H1 (cell line): ENCODE results near the gene SLC41A2. TPM values are rescaled to one million over a fixed set of nuclear protein-coding genes. Genes with fewer than 3 reads are reported as not detected.

ENCODE experiments used
- CTCF ChIA-PET: fragments of 300-600 bp; sonication (Branson Sonifier 250); formaldehyde crosslinking; loops from one replicate; lab custom pipeline; 2021; ENCODE audit not compliant: partially characterized antibody; lab: Charles Lee
- POLR2A ChIA-PET: fragments of 300-600 bp; sonication (Branson Sonifier 250); formaldehyde crosslinking; loops from one replicate; lab custom pipeline; 2021; ENCODE audit warnings: inconsistent platforms; ENCODE audit not compliant: partially characterized antibody; lab: Charles Lee
- DNase-seq, 2 experiments: peaks; one replicate each; pipeline versions ENCODE4 v3.0.0 to v3.0.0-alpha.2; 2010 to 2022; ENCODE audit warnings: low spot score in 2 of 2, low read depth in 1 of 2, mixed read lengths in 1 of 2
- FAIRE-seq: peaks from 2 replicates; lab custom pipeline; 2011; peaks lifted over from hg19 to GRCh38; lab: Jason Lieb, UNC
- H2AFZ ChIP-seq: 2 replicates; pipeline ENCODE4 v1.8.1; 2012; ENCODE audit warnings: low read length, inconsistent platforms
- H2AK5ac ChIP-seq: 2 replicates; pipeline ENCODE4 v1.6.1; 2013; ENCODE audit warnings: low read depth, low read length
- H2BK120ac ChIP-seq: replicated peaks from 2 replicates; pipeline ENCODE3; 2013; ENCODE audit warnings: low read depth, low read length, inconsistent platforms
- H2BK12ac ChIP-seq: 2 replicates; pipeline ENCODE4 v1.6.1; 2013; ENCODE audit warnings: low read depth, low read length
- H2BK15ac ChIP-seq: 2 replicates; pipeline ENCODE4 v1.6.1; 2013; ENCODE audit warnings: low read length
- H2BK20ac ChIP-seq: 2 replicates; pipeline ENCODE4 v1.6.1; 2013; ENCODE audit warnings: low read length
- H2BK5ac ChIP-seq: 2 replicates; pipeline ENCODE4 v1.6.1; 2013; ENCODE audit warnings: low read depth, low read length
- H3K14ac ChIP-seq: 2 replicates; pipeline ENCODE4 v1.6.1; 2013; ENCODE audit warnings: inconsistent platforms; ENCODE audit not compliant: insufficient read length
- H3K18ac ChIP-seq: 2 replicates; pipeline ENCODE4 v1.6.1; 2013; ENCODE audit warnings: low read length; ENCODE audit errors: extremely low read depth
- H3K23ac ChIP-seq: 2 replicates; pipeline ENCODE4 v1.6.1; 2013; ENCODE audit warnings: inconsistent platforms; ENCODE audit not compliant: insufficient read length
- H3K23me2 ChIP-seq: 2 replicates; pipeline ENCODE4 v1.6.1; 2013; ENCODE audit warnings: low read depth, low read length
- H3K27ac ChIP-seq: 2 replicates; pipeline ENCODE4 v1.6.1; 2011; ENCODE audit warnings: low read depth, low read length, inconsistent platforms
- H3K27me3 ChIP-seq, 4 experiments: replicated peaks in 1 of 4; 1 replicate in 1 of 4; 2 replicates in 3 of 4; pipeline versions ENCODE4 v1.6.1 to v1.8.1; 2011 to 2013; ENCODE audit warnings: low read length in 3 of 4, mild to moderate bottlenecking in 3 of 4, inconsistent platforms in 2 of 4, mixed read lengths in 2 of 4, moderate library complexity in 1 of 4; ENCODE audit not compliant: control insufficient read depth in 3 of 4, insufficient read depth in 3 of 4; ENCODE audit errors: extremely low read depth in 1 of 4
- H3K36me3 ChIP-seq, 4 experiments: 2 replicates each; pipeline versions ENCODE4 v1.6.1 to v1.8.1; 2011 to 2013; ENCODE audit warnings: mild to moderate bottlenecking in 4 of 4, low read length in 3 of 4, moderate library complexity in 2 of 4, control low read depth in 1 of 4, inconsistent platforms in 1 of 4; ENCODE audit not compliant: insufficient read depth in 4 of 4, control insufficient read depth in 2 of 4
- H3K4ac ChIP-seq: replicated peaks from 2 replicates; pipeline ENCODE3; 2013; ENCODE audit warnings: low read length, low read depth, mixed read lengths, inconsistent platforms; ENCODE audit not compliant: insufficient read length
- H3K4me1 ChIP-seq, 4 experiments: replicated peaks in 1 of 4; 1 replicate in 1 of 4; 2 replicates in 3 of 4; pipeline versions ENCODE4 v1.6.1 to v1.8.1; 2011 to 2013; ENCODE audit warnings: low read length in 3 of 4, inconsistent platforms in 2 of 4, mixed read lengths in 1 of 4; ENCODE audit not compliant: insufficient read depth in 4 of 4, control insufficient read depth in 3 of 4
- H3K4me2 ChIP-seq, 2 experiments: 2 replicates each; pipeline versions ENCODE4 v1.6.1 to v1.8.1; 2011 to 2013; ENCODE audit warnings: low read depth in 2 of 2, low read length in 2 of 2, control low read depth in 1 of 2, inconsistent platforms in 1 of 2, mild to moderate bottlenecking in 1 of 2; ENCODE audit not compliant: insufficient read depth in 1 of 2
- H3K4me3 ChIP-seq, 4 experiments: fragments of 200-600, 300-600 bp in 1 of 4; sonication (generic), shearing (Covaris generic), sonication (Bioruptor Twin) in 1 of 4; 2 replicates each; pipeline versions ENCODE4 v1.5.1 to v1.8.1; 2011 to 2016; ENCODE audit warnings: low read length in 4 of 4, low read depth in 3 of 4, control low read depth in 2 of 4, inconsistent platforms in 2 of 4, mild to moderate bottlenecking in 2 of 4, mixed read lengths in 1 of 4, moderate library complexity in 1 of 4; ENCODE audit not compliant: insufficient read depth in 2 of 4; ENCODE audit errors: extremely low read depth in 1 of 4
- H3K56ac ChIP-seq: replicated peaks from 2 replicates; pipeline ENCODE3; 2013; ENCODE audit warnings: low read depth, mild to moderate bottlenecking, mixed read lengths, low read length, inconsistent platforms; ENCODE audit not compliant: insufficient read length
- H3K79me1 ChIP-seq: 2 replicates; pipeline ENCODE4 v1.6.1; 2013; ENCODE audit warnings: low read depth, low read length, control low read depth
- H3K79me2 ChIP-seq, 2 experiments: 2 replicates each; pipeline versions ENCODE4 v1.6.1 to v1.8.1; 2012 to 2013; ENCODE audit warnings: low read length in 2 of 2, mild to moderate bottlenecking in 2 of 2, inconsistent platforms in 1 of 2; ENCODE audit not compliant: insufficient read depth in 2 of 2, control insufficient read depth in 1 of 2
- H3K9ac ChIP-seq, 4 experiments: replicated peaks in 1 of 4; 1 replicate in 1 of 4; 2 replicates in 3 of 4; pipeline versions ENCODE4 v1.6.1 to v1.8.1; 2011 to 2013; ENCODE audit warnings: low read depth in 3 of 4, low read length in 3 of 4, control low read depth in 2 of 4, mild to moderate bottlenecking in 2 of 4, moderate library complexity in 2 of 4, inconsistent platforms in 1 of 4; ENCODE audit errors: extremely low read depth in 1 of 4
- H3K9me3 ChIP-seq, 2 experiments: 2 replicates each; pipeline versions ENCODE4 v1.6.1 to v1.8.1; 2012 to 2013; ENCODE audit warnings: mild to moderate bottlenecking in 2 of 2, moderate library complexity in 2 of 2, control low read depth in 1 of 2, inconsistent platforms in 1 of 2, low read depth in 1 of 2, low read length in 1 of 2, mixed read lengths in 1 of 2; ENCODE audit not compliant: insufficient read depth in 2 of 2
- H4K20me1 ChIP-seq, 2 experiments: replicated peaks in 1 of 2; 2 replicates each; pipeline versions ENCODE3 to v1.8.1; 2011 to 2013; ENCODE audit warnings: inconsistent platforms in 2 of 2, low read length in 2 of 2, mild to moderate bottlenecking in 1 of 2; ENCODE audit not compliant: insufficient read depth in 2 of 2, control insufficient read depth in 1 of 2
- H4K5ac ChIP-seq: 2 replicates; pipeline ENCODE4 v1.6.1; 2013; ENCODE audit warnings: low read length, low read depth, mixed read lengths, inconsistent platforms; ENCODE audit not compliant: insufficient read length
- H4K8ac ChIP-seq: 2 replicates; pipeline ENCODE4 v1.8.0; 2013; ENCODE audit warnings: mild to moderate bottlenecking, moderate library complexity, low read length, inconsistent platforms; ENCODE audit not compliant: insufficient read depth; ENCODE audit errors: extremely low read depth
- H4K91ac ChIP-seq: replicated peaks from 2 replicates; pipeline ENCODE3; 2013; ENCODE audit warnings: low read length, mixed read lengths, inconsistent platforms; ENCODE audit not compliant: insufficient read length
- BACH1 ChIP-seq: IDR thresholded peaks from 2 replicates; pipeline ENCODE4 v1.6.1; 2012; ENCODE audit warnings: low read length, improper control_type of control experiment
- CTBP2 ChIP-seq: IDR thresholded peaks from 2 replicates; pipeline ENCODE4 v1.7.0; 2011; ENCODE audit warnings: borderline replicate concordance, mild to moderate bottlenecking, moderate library complexity, mixed read lengths, low read length; ENCODE audit not compliant: insufficient read depth, insufficient read length
- RXRA ChIP-seq: IDR thresholded peaks from 2 replicates; pipeline ENCODE4 v1.6.1; 2011; ENCODE audit warnings: low read depth, mild to moderate bottlenecking, low read length, moderate library complexity; ENCODE audit not compliant: insufficient read depth
- SIX5 ChIP-seq: IDR thresholded peaks from 2 replicates; pipeline ENCODE4 v1.6.1; 2011; ENCODE audit warnings: mild to moderate bottlenecking, low read depth, low read length
- WGBS, 2 experiments: shearing (Covaris generic) in 1 of 2; methylation state at CpG; one replicate each; pipeline versions ENCODE4 v1.1.6 to v1.1.7; 2013 to 2015; ENCODE audit warnings: low lambda C conversion rate in 2 of 2, mixed read lengths in 2 of 2, inconsistent platforms in 1 of 2, low coverage in 1 of 2, missing lambda C conversion rate in 1 of 2; ENCODE audit not compliant: insufficient replicate concordance in 2 of 2, insufficient coverage in 1 of 2, insufficient read length in 1 of 2; ENCODE audit errors: extremely low coverage in 1 of 2, missing lambda C conversion rate in 1 of 2; 5-methylcytosine and 5-hydroxymethylcytosine counted together
- polyA plus RNA-seq, 7 experiments: library from polyadenylated mRNA; depleted of rRNA in 3 of 7; stranded (reverse) in 5 of 7; unstranded in 2 of 7; fragments of >200 nt in 5 of 7; fragments of 200-250 nt in 2 of 7; gene quantifications; 1 replicate in 5 of 7; 2 replicates in 1 of 7; 4 replicates in 1 of 7; pipeline versions ENCODE4 v1.2.1 to v1.2.3, GENCODE V29; 2011 to 2013; ENCODE audit warnings: missing spikeins in 2 of 7, mixed read lengths in 2 of 7
- total RNA-seq: library from RNA; stranded (reverse); fragmentation: NEBNext Ultra II Directional; extraction: Animal tissue kit (Norgen Biotek cat#: 25700); gene quantifications from 2 replicates; pipeline ENCODE4 v1.2.1, GENCODE V29; 2021

SLC41A2 gene
- total and polyA plus RNA-seq, 2 of the 8 experiments (the other 6 are each of a cell fraction or from before 2014, with no cell fraction given): 0.79 to 3.0 TPM

GRCh38 chr12:104928036-104928745 is 29.9 kb downstream of the SLC41A2 start:
- Histone ChIP-seq H3K4me1 (no peaks in the 10 kb centered on the region), H3K14ac (no peak overlapping the region), H2BK20ac (no peak overlapping the region), H3K27me3 (no peaks in the 10 kb centered on the region), H3K9ac (peak overlapping the region in 1 of 4 experiments; percentile 37; a peak in 1 of 7 replicates), H3K18ac (no peak overlapping the region), H3K36me3 (no peaks in the 10 kb centered on the region), H4K8ac (no peak overlapping the region), H2BK120ac (no peak overlapping the region), H4K5ac (no peak overlapping the region), H2BK12ac (no peak overlapping the region), H2AK5ac (no peak overlapping the region), H2BK5ac (no peak overlapping the region), H3K9me3 (no peaks in the 10 kb centered on the region), H3K27ac (no peak overlapping the region), H3K4me3 (no peak overlapping the region), H3K23me2 (no peaks in the 10 kb centered on the region), H3K4me2 (no peak overlapping the region), H3K23ac (no peak overlapping the region)
- WGBS, 2 experiments: 88% methylated on average over 7 of the region's 7 CpGs; no CpG with 5 or more reads in 1 of the 2 experiments
- FAIRE-seq: no peak
- no peak for TF ChIP-seq RXRA
- no peak for TF ChIP-seq BACH1
- no peak for TF ChIP-seq CTBP2
- TF ChIP-seq SIX5: no peak
- TF ChIP-seq, all 59 proteins: peak for 0
- Histone ChIP-seq H3K56ac (no peak overlapping the region), H3K79me2 (no peaks in the 10 kb centered on the region), H4K20me1 (no peaks in the 10 kb centered on the region), H2BK15ac (no peak overlapping the region), H3K4ac (no peak overlapping the region), H3K79me1 (no peaks in the 10 kb centered on the region), H2AFZ (no peak overlapping the region), H4K91ac (no peak overlapping the region)
- ChIA-PET CTCF (interaction anchor here (1.1 kb wide), 1 partner anchor 84 kb away, joined by 3 read pairs; no protein-coding TSS in a partner anchor), POLR2A (no interaction called here)
- DNase-seq: no peak
